Hindlimb muscle (tissue), 1 donor: ENCODE results near the gene HGD. TPM values are rescaled to one million over a fixed set of nuclear protein-coding genes. Genes with fewer than 3 reads are reported as not detected.

Experiments used
- polyA plus RNA-seq: library from polyadenylated mRNA; unstranded; fragments of 120-200 nt; gene quantifications from one replicate; pipeline ENCODE4 v1.2.1, GENCODE V29; 2013; ENCODE audit not compliant: insufficient read length

The HGD gene
- polyA plus RNA-seq, 1 donor: 0.37 TPM

Other genes with a start within 250 kb of the HGD start
- 471 TPM for gene FSTL1, start 231.2 kb downstream of the HGD start, polyA plus RNA-seq
- gene NDUFB4, start 85.9 kb downstream of the HGD start, polyA plus RNA-seq: 172 TPM
- gene RABL3, start 60.3 kb upstream of the HGD start, polyA plus RNA-seq: 15.4 TPM
- 11.6 TPM for gene GTF2E1, start 60.5 kb upstream of the HGD start, polyA plus RNA-seq
- gene STXBP5L, start 226.0 kb upstream of the HGD start, polyA plus RNA-seq: not detected